NCI-H748 treated with DMSO at 0.1 percent for 48 hours (cell line): ENCODE results near the gene DYRK1B.
"Not testable (repeated sequence)": the region's sequence is repeated elsewhere in the genome, so short reads cannot be mapped to it uniquely, and the experiment has no call there.

Experiments used
- DNase-seq: peaks from one replicate; lab custom pipeline; 2025; lab: John Stamatoyannopoulos, UW

The DYRK1B gene

DNA sequence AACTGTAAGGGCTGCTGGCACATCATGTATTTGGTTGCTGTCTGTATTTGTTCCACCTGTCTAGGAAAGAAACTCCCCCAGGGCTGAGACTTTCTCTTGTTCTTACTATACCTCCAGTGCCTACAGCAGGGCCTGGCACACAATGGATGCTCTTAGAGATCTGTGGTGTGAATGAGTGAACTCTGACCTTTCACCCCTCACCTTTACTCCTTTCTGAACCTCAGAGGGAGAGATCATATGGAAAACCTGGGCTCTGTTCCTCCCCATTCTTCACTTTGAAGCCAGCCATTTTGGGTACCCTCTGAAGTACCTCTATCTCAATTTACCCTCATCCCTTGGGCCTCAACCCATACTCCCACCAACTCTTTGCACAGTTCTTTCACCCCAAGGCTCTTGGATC is 3.1 kb downstream of the DYRK1B start:
- DNase-seq, result no peak

DNA sequence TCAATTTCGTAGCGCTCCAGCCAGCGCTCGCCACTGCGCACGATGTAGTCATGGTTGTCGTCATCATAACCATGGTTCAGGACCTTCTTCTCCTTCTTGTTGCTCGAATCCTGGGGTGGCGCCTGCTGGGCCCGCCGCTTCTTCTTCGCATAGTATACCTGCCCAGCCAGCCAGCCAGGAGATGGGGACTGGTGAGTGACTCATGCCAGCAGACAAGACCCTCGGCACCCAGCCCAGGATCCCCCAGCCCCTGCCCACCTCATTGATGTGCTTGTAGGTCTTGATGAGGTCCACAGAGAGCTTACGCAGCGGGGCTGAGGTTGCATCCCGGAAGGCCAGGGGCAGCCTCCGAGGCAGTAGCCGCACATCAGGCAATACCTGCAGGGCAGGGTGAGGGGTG is 3.6 kb downstream of the DYRK1B start:
- DNase-seq, result no peak

DNA sequence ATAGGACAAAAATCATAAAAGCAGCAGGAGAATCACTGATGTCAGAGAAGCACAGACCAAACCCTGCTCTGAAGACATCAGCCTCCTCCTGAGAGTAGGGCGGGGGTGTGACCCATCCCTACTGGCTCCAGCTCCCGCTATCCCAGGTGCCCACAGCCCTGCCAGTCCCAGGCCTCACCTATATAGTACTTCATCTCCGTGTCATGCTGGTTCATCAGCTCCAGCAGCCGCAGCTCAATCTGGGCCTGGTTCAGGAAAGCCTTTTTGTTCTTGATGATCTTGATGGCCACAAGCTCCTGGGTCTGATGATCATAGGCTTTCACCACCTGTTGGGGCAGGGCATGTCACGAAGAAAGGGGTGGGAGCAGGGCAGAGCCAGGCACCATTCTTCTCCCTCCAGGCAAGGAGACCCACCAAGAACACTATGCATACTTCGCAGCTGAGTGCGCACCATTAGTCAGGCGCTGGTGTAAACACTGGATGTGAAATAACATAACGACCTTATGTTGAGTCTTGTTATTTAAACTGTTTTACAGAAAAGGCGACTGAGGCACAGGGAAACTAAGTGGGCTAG is 4.2 kb downstream of the DYRK1B start:
- no peak for DNase-seq

DNA sequence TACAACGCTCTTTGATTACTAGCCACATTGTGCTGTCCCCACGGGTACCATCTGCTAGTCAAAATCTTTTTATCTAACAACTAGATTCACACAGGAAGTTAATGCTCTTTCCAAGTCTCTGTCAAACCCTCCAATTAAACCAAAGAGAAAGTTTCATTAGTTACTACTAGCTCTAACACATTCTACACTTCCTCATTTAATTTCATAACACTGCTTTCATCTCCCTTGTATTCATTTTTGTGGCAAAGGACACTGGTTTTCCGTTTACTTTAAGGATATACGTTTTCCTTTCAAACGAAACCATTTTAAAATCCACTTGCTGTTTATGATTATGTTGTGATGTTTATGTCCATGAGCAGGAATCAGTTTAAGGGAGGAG is 5.3 kb downstream of the DYRK1B start:
- no peak for DNase-seq

DNA sequence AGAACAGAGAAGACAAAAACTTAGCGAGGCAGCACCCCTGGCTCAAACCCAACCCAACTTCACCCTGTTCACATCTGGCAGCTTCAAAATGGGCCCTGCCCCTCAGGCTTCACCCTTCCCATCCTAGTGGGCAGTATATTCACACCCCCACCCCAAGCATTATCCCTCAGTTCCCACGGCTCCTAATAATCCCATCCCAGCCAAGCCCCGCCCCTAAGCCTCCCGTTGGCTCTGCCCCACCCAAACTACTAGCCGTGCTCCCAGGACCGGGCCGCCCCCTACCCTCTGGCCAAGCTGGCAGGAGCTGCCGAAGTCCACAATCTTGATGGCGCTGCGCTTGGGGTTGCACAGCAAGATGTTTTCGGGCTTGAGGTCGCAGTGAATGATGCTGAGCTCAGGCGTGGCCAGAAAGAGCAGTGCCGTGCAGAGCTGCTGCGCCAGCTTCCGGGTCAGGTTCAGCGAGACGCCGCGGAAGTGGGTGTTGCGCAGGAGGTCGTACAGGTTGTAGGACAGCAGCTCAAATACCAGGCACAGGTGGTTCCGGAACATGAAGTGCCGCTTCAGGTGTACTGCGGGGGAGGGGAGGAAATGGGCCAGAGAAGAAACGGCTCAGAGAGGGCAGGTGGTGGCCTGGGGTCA is 5.8 kb downstream of the DYRK1B start:
- DNase-seq, result no peak

DNA sequence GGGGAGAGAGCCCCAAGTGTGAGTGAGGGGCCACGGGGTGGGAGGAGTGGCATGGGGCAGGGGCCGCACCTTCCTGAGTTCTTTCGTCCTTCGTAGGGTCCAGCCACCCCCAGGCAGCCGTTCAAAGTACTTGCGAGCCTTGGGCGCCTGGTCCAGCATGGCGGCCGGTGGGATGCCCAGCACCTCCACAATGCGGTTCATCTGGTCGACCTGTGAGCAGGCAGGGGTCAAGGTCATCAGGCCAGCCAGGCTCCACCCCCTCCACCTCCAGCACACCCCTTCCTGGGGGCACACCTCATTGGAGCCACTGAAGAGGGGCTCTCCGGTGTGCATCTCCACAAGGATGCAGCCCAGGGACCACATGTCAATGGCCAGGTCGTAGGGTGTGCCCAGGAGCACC is 6.7 kb downstream of the DYRK1B start:
- DNase-seq, result no peak

DNA sequence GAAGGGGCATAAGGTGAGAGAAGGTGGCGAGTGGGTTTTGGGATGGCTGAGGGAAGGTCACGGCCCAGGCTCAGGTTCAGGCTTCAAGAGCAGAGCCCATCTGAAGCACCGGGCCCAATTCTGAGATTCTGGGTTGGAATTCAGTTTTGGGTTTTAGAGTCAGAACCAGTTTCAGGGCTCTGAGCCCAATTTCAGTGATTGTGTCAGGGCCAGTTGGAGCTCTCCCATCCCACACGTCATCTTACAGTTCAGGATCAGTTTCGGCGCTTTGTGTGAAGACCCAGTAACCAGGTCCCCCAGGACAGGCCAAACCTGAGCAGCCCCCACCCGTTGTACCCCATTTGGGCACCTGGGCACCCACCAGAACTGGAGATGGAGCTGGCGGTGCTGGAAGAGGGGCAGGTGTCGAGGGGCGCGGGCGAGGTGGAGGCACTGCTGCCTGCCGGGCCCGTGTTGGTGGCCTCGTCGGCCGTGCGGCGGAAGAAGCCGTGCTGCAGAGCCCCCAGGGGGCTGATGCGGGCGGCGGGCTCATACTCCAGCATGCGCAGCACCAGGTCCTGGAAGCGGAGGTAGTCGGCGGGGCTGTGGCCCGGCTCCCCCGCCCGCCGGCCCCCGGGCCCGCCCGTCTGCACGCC is 7.5 kb downstream of the DYRK1B start:
- no peak for DNase-seq

DNA sequence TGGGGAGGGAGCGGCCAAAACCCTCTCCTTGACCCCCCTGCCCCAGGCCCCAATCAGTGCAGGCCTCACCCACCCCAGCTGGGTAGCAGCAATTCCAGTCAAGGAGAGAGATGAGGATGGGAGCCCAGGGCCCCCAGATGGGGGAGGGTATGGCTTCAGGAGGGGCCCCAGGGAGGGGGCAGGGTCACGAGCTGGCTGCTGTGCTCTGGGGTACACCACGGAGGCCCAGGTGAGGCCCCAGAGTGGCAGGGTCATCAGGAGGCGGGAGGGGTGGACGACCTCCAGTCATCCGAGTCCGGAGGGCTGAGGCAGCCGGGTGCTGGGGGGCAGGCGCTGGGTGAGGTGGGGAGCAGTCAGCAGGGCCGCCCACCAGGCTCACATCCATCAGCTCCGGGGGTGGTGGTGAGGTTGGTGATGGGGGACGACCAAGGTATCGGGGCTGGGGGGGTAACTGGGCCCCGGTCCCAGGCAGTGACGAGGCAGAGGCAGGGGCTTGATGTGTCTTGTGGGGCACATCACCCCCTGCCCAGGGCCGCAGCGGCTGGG is 8.4 kb downstream of the DYRK1B start:
- no peak for DNase-seq

DNA sequence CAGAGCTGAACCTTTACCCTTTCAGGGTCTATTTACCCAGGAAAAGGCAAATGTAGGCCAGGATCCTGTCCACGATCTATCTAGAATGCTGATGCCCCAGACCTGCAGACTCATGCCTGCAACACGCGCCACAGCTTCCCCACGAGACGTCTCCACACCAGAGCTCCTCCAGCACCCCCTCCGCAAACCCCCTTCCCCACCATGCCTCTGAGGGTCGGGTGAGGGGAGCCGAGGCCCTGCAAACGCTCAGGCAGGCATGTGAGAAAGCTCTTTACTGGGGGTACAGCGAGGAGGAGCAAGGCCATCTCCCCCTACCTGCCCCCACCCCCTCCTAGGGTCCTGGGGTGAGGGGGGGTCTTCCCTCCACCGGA is 8.9 kb downstream of the DYRK1B start:
- DNase-seq, result no peak

DNA sequence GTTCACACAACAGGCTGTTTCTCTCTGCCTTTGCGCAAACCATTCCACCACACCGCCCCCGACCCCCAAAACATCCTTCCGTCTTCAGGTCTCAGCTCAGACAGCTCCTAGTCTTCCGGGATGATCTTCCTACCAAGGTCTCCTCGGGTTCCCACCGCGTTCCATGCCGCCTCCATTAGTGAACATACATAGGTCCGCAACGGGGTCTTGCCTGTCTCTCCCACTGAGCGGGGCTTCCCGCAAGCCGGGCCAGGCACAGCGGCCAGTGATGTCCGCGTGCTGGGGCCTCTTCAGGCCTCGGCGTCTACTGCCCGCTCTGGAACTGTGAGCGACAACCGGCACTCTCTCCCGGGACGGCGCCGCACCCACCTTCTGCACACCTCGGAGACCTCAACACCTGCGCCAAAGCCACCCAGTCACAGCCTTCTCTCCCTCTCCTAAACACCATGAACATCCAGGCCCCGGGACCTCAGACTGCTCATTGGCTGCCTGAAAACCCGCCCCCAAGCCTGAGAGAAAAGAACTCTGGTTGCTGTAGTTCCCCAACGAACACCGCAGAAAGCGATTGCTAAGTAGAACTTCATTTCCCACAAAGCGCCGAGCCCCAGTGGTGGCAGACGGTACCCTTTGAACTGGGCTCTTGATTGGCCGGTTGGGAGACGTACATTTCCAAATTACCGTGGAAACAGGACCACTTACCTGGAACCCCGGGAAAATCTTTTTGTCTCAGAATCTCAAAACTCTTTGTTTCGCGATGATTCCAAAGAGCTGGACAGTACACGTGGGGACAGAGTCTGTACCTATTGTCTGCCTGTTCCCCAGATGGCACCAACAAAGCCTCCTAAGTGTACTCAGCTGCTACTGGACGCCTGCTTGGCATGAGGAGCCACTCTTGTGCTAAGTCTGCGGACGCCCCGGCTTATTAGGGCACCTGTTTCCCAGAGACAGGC is 9.5 kb downstream of the DYRK1B start:
- peak; percentile 99 for DNase-seq

DNA sequence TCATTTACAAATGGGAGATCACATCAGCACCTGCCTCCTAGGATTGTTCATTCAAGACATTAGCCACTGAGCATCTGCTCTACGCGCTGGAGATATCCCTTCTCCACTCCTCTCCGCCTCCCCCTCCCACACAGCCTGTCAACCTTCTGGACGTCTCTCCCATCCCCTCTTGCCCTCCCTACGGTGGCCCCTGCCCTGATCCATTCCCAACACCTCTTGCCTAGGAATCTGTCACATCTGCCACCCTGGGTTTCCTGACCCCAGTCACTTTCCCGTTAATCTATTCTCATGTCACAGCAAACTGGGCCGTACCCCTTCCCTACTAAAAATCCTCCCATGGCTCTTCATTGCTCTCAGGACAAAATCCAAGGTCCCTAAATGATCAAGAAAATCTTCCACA is 10.3 kb downstream of the DYRK1B start:
- DNase-seq, result no peak

DNA sequence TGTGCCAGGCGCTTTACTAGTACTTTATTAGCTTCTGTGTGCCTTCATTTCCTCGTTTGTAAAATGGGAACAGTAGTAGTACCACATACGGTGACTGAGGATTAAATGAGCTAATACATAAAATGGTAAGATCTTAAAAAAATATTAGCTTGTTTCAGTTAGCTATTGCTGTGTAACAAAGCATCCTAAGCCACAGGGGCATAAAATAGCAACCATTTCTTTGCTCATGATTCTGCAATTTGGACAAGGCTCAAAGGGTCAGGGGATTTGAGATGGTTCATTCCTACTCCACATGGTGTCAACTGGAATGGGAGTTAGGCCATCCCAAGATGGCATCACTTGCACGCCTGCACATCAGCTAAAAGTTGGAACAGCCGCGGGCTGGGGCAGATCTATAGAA is 13.3 kb downstream of the DYRK1B start:
- DNase-seq, result no peak

DNA sequence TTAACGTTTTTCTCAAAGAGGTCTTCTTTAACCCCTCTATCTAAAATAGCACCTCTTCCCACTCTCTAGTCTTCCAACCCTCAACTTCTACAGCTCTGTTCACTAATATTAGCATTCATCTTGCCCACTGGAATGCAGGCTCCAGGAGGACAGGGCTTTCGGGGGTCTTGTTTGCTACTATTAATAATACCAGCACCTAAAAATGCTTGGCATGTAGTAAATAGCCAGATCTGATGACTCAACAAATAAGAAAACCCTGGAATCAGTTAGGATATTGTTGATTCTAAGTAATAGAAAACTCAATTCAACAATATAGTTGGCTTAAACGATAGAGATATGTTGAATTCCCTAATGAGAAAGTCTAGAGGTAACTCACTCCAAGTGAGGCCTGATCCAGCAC is 14.2 kb downstream of the DYRK1B start:
- no peak for DNase-seq

DNA sequence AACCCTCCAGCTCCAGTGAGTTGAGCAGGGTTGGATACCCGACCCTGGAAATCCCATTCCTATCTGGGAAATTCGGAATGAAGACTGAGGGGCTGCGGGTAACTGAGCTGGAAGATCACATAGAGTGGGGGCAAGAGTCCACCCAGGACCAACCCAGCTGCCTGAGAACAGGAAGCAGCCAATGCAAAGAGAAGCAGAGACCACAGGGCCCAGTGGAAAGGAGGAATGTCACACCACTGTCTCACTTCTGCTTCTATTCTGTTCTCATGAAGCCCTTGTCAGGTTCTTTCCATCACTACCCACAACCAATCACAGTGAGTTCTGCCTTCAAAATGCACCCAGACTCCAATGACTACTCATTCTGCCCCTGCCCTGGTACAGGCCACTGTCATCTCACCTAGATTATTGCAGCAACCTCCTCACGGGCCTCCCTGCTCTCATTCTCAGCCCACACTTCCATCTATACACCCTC is 15.3 kb downstream of the DYRK1B start:
- no peak for DNase-seq

DNA sequence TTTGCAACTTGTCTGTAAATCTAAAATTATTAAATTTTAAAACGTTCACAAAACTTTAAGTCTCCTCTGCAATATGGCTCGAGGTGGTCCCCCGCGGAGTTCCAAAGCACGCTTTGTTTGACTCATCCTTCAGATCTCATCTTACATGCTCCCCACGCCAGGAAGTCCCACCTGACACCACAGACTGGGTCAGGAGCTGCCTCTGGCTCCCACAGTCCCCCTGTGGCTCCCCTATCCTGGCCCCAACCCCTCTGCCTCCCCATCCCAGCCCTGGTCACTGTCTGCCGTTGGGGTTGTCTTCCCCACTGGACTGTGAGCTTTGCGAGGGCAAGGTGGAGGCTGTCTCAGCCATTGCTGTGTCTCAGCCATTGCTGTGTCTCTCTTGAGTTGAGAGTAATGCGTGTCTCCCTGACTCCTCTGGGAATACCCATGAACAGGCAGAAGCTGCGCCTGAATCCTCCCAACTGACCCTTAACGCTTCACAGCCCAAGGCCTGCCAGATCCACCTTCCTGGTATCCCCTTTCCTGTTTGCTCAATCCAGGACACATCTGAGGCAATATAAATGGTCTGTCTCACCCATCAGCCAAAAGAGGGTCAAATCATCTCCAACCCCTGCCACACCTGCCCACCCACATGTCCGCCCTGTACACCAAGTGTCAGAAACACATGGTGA is 15.9 kb downstream of the DYRK1B start:
- no peak for DNase-seq

DNA sequence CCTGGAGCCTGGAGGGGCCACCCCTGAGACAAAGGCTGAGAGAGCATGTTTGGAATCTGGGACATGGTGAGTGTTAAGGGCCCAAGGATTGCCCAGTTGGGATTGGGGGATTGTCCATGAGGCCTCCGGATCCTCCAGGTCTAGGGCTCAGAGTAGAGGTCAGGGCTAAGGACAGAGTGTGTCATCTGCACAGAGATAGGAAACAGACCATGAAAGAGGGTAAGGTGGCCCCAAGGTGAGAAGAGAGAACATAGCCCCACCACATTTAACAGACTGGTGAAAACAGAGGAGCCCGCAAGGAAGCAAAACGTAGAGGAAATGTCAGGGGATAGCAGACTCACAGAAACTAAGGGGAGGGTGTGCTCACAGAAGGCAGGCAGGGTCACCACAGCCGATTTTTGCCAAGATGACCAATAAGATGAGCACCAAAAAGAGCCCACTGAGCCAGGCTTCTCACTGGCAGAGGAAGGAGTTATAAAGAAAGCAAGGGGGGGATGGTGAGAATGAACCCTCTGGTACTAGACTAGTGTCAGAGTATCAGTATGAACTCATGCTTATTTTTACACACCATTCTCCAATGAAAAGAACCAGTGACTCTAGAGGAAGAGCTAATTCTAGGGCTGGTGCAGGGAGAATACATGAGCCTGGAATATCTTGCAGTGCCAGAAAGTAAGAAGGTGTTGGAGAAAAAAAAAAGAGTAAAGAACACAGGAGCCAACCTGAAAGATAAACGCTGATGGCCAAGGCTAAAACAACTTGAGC is 17.5 kb downstream of the DYRK1B start:
- no peak for DNase-seq

DNA sequence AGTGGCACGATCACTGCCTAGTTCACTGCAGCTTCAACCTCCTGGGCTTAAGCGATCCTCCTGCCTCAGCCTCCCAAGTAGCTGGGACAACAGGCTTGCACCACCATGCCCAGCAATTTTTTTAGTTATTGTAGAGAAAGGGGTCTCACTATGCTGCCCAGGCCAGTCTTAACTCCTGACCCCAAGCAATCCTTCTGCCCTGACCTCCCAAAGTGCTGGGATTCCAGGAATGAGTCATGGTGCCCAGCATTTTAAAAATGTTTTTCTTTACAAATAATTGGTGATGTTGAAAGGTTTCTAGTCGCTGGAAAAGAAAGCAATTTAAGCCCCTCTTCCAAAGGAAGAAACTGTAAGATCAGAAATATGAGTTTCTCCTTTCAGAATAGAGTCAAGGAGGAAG is 19.4 kb downstream of the DYRK1B start:
- DNase-seq, result no peak

DNA sequence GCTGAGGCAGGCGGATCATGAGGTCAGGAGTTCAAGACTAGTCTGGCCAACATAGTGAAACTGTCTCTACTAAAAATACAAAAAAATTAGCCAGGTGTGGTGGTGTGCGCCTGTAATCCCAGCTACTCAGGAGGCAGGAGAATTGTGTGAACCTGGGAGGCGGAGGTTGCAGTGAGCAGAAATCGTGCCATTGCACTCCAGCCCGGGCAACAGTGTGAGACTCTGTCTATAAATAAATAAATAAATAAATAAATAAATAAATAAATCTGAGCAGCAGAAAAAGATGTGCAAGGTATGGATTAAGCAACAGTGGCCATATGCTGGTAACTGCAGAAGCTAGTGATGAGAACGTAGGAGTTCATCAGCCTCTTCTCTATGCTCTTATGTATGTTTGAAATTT is 19.9 kb downstream of the DYRK1B start:
- not testable (repeated sequence) for DNase-seq

DNA sequence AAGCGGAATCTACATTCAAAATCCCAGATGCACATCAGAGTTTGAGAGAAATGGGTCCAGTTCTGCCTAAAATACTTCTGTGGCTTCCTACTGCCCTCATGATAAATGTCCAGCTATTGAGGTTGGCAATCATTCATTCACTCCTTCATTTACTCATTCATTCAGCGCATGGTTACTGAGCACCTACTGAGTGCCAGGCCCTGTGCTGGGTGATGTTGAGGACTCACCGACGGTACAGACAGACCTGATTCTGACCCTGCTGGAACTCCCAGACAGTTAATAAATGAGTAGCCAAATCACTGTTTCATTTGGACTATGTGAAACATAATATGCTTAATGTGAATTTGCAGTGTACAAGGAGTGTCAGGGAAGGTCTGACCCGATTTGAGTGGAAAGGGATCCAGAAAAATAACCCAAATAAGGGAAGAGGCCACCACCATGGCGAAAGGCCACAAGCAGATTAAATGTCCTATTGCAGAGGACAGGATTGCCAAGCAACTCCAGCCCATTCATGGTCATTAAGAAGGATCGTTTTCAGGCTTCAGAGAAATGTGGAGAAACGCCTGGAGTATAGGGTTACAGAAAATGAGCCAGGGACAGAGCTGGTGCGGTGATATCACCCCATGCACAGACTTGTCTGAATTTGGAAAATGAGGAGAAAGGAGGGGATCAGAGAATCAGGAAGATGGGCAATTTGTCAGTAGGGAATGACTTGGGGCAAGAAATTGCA is 20.5 kb downstream of the DYRK1B start:
- no peak for DNase-seq

DNA sequence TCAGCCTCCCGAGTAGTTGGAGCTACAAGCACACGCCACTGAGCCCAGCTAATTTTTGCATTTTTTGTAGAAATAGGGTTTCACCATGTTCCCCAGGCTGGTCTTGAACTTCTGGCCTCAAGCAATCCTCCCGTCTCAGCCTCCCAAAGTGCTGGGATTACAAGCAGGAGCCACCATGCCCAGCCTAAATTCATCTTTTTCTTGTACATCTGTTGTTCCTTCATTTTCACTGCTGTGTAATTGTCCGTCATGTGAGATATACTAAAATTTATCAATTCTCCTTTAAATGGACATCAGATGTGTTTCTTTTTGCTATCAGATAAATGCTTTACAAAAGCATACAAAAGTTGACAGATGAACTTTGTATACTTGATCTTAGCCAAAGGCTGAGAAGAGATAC is 22.9 kb downstream of the DYRK1B start:
- DNase-seq, result no peak
